Subcutaneous adipose tissue (tissue), 4 donors: ENCODE measurements around the gene RNF121. TPM values are rescaled to one million over a fixed set of nuclear protein-coding genes. Genes with fewer than 3 reads are reported as not detected.

Experiments
- total RNA-seq, 4 donors: library from RNA; depleted of rRNA; stranded (reverse); fragments of >200 nt; gene quantifications; one replicate each; pipeline ENCODE4 v1.1.0, GENCODE V29; 2016
- TF ChIP-seq, protein P1 (sequence below): fragments of 450-650 bp; IDR thresholded peaks from one replicate; pipeline ENCODE4 v1.5.1; 2016; ENCODE audit warnings: low read depth, mild to moderate bottlenecking, control low read depth, antibody characterized with exemption, moderate library complexity

RNF121 gene
- total RNA-seq, 4 donors from 2014 or later: 14.3 to 21.4 (median 17.8) TPM

GRCh38 chr11:72039031-72039855, 110.4 kb downstream of the RNF121 start:
- TF ChIP-seq, protein P1, sequence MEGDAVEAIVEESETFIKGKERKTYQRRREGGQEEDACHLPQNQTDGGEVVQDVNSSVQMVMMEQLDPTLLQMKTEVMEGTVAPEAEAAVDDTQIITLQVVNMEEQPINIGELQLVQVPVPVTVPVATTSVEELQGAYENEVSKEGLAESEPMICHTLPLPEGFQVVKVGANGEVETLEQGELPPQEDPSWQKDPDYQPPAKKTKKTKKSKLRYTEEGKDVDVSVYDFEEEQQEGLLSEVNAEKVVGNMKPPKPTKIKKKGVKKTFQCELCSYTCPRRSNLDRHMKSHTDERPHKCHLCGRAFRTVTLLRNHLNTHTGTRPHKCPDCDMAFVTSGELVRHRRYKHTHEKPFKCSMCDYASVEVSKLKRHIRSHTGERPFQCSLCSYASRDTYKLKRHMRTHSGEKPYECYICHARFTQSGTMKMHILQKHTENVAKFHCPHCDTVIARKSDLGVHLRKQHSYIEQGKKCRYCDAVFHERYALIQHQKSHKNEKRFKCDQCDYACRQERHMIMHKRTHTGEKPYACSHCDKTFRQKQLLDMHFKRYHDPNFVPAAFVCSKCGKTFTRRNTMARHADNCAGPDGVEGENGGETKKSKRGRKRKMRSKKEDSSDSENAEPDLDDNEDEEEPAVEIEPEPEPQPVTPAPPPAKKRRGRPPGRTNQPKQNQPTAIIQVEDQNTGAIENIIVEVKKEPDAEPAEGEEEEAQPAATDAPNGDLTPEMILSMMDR: no peak

DNA sequence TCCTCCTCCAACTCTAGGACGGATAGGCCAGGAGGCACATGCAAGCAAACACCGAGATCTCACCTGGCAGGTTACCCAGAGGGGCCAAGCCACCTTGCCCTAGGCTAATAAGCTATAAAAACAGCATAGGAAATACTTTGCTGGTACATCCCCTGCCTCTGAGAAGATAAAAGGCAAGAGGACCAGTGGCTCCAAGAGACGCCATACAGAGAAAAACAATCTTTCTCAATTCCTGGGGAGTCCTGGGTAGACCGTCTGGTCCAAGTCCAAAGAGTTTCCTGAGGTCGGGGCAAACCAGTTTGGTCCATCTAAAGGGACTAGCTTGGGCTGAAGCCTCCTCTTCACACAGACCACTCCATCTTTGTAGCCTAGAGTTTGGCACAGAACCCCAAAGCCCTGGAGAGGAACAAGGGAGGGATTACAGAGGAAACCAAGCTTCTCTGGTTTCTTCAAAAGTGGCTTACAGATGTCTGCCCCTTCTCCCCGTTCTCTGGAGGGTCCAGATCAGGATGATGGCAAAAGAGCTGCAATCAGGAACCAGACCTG, 111.1 kb downstream of the RNF121 start:
- TF ChIP-seq, protein P1: no peak

DNA sequence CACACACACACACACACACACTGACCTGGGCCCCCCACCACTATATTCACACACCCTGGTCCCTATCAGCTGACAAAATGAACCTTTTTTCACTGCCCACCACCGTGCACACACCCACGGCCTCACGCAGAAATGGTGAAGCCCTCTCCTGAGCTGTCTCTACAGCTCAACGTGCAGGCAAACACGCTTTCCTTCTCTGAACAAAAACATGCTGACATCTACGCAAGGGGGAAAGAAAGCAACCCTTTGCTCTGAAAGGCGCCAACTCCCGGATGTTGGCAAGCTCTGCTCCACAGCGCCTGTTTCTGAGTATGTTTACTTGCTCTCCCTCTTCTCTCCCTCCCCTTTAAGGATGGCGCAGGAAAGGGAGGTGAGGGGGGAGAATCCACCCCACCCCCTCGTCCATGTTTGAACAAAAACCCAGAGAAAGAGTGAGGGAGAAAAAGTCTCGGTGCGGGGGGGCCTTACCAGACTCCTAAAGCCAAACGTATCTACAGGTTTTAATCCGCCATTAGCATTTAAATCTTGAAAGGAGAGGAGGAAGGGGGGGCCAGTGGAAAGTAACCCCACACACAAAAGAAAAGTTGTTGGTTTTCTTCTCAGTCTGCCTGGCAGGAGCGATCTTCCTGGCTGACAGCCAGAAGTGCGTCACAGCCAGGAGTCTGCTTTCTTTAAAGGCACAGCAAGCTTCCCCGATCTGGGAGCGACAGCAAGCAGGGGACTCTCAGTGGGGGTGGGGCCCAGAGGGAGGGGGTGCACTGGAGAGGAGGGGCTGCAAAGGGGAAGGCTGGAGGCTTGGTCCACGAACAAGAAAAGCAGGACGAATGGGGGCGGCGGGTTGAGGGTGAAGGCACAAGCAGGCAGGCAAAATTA, 111.9 kb downstream of the RNF121 start:
- TF ChIP-seq, protein P1: no peak

- TF ChIP-seq, protein P1: no peak
These were observed 112.7 kb downstream of the RNF121 start for GRCh38 chr11:72041364-72042063.

DNA sequence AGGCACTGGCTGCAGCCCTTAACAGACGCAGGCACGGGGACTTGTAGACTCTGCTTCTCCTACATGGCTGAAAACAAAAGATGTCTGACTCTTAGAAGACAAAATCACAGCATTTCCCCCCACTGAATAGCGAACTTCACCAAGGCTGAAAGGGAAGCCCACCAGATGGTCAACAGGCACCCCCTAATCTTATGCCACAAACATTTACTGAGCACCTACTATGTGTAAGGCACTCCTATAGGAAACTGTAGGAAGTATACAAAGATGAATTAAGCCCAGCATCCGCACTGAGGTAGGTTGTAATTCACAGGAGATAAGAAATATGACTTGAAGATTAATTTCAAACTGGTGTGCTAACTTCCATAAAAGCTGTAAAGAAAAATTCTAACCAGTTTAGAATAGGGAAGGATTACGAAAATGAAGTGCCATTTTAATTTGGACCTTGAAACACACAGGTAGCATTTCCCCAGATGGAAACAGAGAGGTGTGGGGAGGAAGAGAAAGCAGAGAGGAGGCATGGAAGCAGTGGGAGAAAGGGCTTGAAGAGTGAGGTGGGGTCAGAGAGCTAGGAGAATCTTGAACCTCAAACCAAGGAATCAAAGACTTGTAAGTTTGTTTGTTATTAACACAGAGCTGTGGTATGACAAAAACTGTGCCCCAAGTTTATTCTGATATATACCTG, 113.4 kb downstream of the RNF121 start:
- TF ChIP-seq, protein P1: no peak

DNA sequence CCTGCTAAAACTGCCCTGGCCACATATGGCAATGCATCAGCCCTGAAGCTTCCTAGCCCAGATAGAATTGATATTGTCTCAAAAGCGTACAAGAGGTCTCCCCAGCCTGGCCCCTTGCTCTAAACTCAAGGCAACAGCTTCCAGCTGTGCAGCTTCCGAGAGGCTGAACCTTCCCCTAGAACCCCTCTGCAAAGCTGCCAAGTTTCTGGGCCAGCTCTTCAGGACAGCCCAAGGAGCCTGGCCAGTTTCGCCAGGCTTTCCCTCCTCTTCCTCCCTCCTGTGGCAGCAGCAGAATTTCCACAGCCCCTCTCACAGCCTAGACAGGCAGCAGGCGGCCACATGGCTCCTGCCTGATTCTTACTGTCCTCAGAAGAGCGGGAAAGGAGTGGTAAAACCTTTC, 117.0 kb downstream of the RNF121 start:
- TF ChIP-seq, protein P1: no peak

Other genes with a start within 250 kb of the RNF121 start
- not detected for gene DEFB108B, start 95.8 kb upstream of the RNF121 start, total RNA-seq
- gene DEFB131B, start 50.6 kb upstream of the RNF121 start, total RNA-seq: not detected
- gene XNDC1N, start 452 bp upstream of the RNF121 start, total RNA-seq: 1 to 10 TPM; 3.1 to 8.2 (median 6.4) TPM
- 10 to 100 TPM in 1 of 4 donors, 1 to 10 TPM in 3; 3.5 to 14.1 (median 5.3) TPM for gene IL18BP, start 69.9 kb downstream of the RNF121 start, total RNA-seq
- gene NUMA1, start 151.5 kb downstream of the RNF121 start, total RNA-seq: 100 to 1,000 TPM; 121 to 365 (median 225) TPM
- gene LRRC51, start 151.8 kb downstream of the RNF121 start, total RNA-seq: 1 to 10 TPM; 3.2 to 7.0 (median 4.5) TPM
- 100 to 1,000 TPM in 1 of 4 donors, 10 to 100 TPM in 3; 84.6 to 128 (median 91.9) TPM for gene LAMTOR1, start 174.3 kb downstream of the RNF121 start, total RNA-seq
- gene TOMT, start 176.9 kb downstream of the RNF121 start, total RNA-seq: not detected
- 10 to 100 TPM; 17.3 to 28.6 (median 21.1) TPM for gene ANAPC15, start 183.6 kb downstream of the RNF121 start, total RNA-seq
- under 1 TPM in 2 of 4 donors, not detected in 2; 0.68 to 0.88 TPM for gene FOLR3, start 206.7 kb downstream of the RNF121 start, total RNA-seq